AG04450 (cell line): Measurements from ENCODE around the gene MORC2. TPM values are rescaled to one million over a fixed set of nuclear protein-coding genes. Genes with fewer than 3 reads are reported as not detected.

Experiments used
- CTCF ChIA-PET: fragments of 300-600, 350-600 bp; formaldehyde crosslinking; extraction: SDS; loops from one replicate; lab custom pipeline; 2022; ENCODE audit warnings: antibody characterized with exemption, inconsistent platforms; lab: Charles Lee
- POLR2A ChIA-PET: fragments of 350-600 bp; formaldehyde crosslinking; extraction: SDS; loops from one replicate; lab custom pipeline; 2021; ENCODE audit warnings: antibody characterized with exemption, inconsistent platforms; lab: Yijun Ruan, JAX
- DNase-seq: peaks from one replicate; pipeline ENCODE4 v3.0.0-alpha.2; 2011; ENCODE audit warnings: low read depth, low spot score
- H3K27ac ChIP-seq: one replicate; pipeline ENCODE4 v1.5.1; 2012; ENCODE audit warnings: low read depth, low read length, control low read depth
- H3K27me3 ChIP-seq: one replicate; pipeline ENCODE4 v1.6.0; 2012; ENCODE audit warnings: low read length; ENCODE audit not compliant: control insufficient read depth, insufficient read depth
- H3K4me3 ChIP-seq: 2 replicates; pipeline ENCODE4 v1.5.1; 2011; ENCODE audit warnings: mild to moderate bottlenecking, low read depth, low read length, control low read depth
- H3K9me3 ChIP-seq: 2 replicates; pipeline ENCODE4 v1.5.1; 2012; ENCODE audit warnings: low read length; ENCODE audit not compliant: control insufficient read depth, insufficient read depth
- polyA plus RNA-seq: library from polyadenylated mRNA; depleted of rRNA; stranded (reverse); fragments of >200 nt; gene quantifications from 2 replicates; pipeline ENCODE4 v1.2.3, GENCODE V29; 2011
- TF ChIP-seq, protein P1 (sequence below): IDR thresholded peaks from 2 replicates; pipeline ENCODE4 v1.5.1; 2011; ENCODE audit warnings: low read depth, low read length, control low read depth, inconsistent platforms

Gene MORC2
- polyA plus RNA-seq, 1 experiment: 16.3 TPM

DNA sequence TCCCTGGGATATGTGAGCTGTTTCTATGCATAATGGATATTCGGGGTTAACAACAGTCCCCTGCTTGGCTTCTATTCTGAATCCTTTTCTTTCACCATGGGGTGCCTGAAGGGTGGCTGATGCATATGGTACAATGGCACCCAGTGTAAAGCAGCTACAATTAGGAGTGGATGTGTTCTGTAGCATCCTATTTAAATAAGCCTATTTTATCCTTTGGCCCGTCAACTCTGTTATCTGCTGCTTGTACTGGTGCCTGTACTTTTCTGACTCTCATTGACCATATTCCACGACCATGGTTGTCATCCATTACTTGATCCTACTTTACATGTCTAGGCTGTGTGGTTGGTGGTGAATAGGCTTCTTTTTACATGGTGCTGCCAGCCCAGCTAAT lies 1.8 kb upstream of the MORC2 start:
- Histone ChIP-seq H3K27ac (no peak overlapping the region), H3K4me3 (peak overlapping the region; percentile 73), H3K27me3 (no peaks in the 10 kb centered on the region), H3K9me3 (peaks cover 15% of the 10 kb centered on the region)
- DNase-seq: no peak
- ChIA-PET POLR2A (interaction anchor here (1.0 to 3.4 kb wide), 2 partner anchors 87 to 113 kb away, joined by 3 to 94 read pairs; partner anchors contain the start of gene SMTN), CTCF (interaction anchor here (5.8 kb wide), 1 partner anchor 113 kb away, joined by 61 read pairs; the partner anchor contains the start of gene SMTN)
- TF ChIP-seq, protein P1, sequence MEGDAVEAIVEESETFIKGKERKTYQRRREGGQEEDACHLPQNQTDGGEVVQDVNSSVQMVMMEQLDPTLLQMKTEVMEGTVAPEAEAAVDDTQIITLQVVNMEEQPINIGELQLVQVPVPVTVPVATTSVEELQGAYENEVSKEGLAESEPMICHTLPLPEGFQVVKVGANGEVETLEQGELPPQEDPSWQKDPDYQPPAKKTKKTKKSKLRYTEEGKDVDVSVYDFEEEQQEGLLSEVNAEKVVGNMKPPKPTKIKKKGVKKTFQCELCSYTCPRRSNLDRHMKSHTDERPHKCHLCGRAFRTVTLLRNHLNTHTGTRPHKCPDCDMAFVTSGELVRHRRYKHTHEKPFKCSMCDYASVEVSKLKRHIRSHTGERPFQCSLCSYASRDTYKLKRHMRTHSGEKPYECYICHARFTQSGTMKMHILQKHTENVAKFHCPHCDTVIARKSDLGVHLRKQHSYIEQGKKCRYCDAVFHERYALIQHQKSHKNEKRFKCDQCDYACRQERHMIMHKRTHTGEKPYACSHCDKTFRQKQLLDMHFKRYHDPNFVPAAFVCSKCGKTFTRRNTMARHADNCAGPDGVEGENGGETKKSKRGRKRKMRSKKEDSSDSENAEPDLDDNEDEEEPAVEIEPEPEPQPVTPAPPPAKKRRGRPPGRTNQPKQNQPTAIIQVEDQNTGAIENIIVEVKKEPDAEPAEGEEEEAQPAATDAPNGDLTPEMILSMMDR: no peak

DNA sequence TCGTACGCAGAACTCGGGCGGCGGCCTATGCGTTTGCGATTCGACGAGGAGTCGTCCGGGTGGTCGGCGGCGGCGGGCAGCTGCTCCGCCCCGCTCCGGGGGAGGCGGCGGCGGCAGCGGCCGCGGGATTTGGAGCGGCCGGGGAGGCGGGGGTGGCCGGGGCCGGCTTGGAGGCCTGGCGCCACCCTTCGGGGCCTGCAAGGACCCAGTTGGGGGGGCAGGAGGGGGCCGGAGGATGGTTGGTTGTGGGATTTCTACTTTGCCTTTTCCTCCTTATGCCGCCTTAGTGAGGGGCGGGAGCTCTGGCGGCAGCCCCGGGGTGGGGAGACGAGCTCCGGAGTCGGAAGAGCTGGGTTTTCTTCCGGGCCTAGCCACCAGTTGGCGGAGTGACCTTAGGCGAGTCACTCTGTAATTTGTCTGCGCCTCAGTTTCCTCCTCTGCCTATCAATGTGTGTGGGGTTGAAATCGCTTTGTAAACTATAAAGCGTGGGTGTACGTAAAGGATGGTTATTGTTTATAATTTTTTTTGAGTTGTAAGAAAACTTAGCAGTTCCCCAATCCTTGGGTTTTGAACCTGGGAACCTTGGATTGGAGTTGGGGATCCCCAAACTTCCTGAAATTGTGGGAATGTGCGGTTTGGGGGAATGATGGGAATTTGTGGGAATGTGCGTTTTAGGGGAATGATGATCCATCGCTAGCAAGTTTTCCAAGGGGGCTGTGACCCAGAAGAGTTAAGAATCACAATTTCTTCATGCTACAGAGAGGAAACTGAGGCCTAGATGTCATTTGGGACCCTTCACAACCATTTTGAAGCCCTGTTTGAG lies 1.2 kb upstream of the MORC2 start:
- H3K9me3 ChIP-seq: peaks cover 15% of the 10 kb centered on the region
- POLR2A ChIA-PET: interaction anchor here (1.0 to 3.4 kb wide), 12 partner anchors 9 to 138 kb away, joined by 3 to 94 read pairs (median 6); partner anchors contain the start of genes SELENOM and SMTN
- no peaks in the 10 kb centered on the region for H3K27me3 ChIP-seq
- DNase-seq: no peak
- CTCF ChIA-PET: interaction anchor here (0.9 to 5.8 kb wide), 3 partner anchors 10 to 114 kb away, joined by 3 to 61 read pairs (median 3); partner anchors contain the start of gene SMTN
- TF ChIP-seq, protein P1: 0 out of 2 replicates have a peak, but pooled peaks have one; percentile 15
- H3K4me3 ChIP-seq: peak overlapping the region; percentile 73
- no peak overlapping the region for H3K27ac ChIP-seq

DNA sequence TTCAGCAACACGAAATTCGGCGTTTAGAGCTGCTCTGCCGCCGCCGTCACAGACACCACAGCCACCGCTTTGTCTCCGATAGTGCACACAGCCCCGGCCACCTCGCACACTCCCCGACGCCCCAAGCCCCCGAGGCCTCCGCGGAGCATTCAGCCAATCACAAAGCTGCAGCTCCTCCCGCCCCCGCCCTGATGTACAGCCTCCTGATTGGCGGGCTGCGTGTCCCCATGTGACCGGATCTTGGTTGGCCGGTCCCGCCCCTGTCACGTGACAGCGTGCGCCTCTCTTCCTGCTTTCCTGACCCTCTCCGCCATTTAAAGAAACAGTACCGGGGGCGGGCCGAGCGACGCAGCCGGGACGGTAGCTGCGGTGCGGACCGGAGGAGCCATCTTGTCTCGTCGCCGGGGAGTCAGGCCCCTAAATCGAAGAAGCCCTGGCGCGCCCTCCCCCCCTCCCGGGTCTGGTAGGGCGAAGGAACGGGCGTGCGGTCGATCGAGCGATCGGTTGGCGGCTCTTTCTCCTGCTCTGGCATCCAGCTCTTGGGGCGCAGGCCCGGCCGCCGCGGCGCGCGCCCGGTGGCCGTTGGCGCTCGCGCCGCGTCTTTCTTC lies 454 bp upstream of the MORC2 start, which contains the start of gene TUG1:
Gene TUG1, plus strand, starts transcription at position 342 of the 608 bp plus-strand sequence.
- Histone ChIP-seq H3K4me3 (peak within 1 kb of the TSS; percentile 73), H3K27me3 (no peaks in the 10 kb centered on the region), H3K9me3 (peaks cover 15% of the 10 kb centered on the region), H3K27ac (peak within 1 kb of the TSS; percentile 93)
- DNase-seq: peak; percentile 95
- ChIA-PET POLR2A (interaction anchor here (1.0 to 3.4 kb wide), 11 partner anchors 10 to 139 kb away, joined by 3 to 94 read pairs (median 6); partner anchors contain the start of genes SELENOM and SMTN), CTCF (interaction anchor here (0.9 to 5.8 kb wide), 6 partner anchors 10 to 138 kb away, joined by 3 to 61 read pairs (median 4); partner anchors contain the start of genes SELENOM and SMTN)
- TF ChIP-seq, protein P1: no peak

DNA sequence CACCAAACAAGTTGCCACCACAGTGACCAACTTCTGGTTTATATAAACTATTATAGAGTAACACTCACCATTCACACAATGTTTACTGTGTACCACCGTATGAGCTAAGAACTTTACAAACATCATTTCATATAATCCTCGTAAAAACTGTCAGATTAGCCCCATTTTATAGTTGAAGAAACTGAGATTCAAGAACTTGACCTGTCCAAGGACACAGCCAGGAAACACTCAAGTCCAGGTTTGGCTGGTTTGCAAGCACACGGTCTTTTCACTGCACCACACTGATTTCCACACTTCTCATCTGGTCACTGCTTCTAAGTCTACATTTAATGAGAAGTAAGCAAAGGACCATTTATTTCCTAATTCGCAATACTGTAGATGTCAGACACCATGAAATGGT lies 3.7 kb downstream of the MORC2 start:
- Histone ChIP-seq H3K27ac (no peak overlapping the region), H3K27me3 (no peaks in the 10 kb centered on the region), H3K4me3 (no peak overlapping the region), H3K9me3 (peaks cover 6% of the 10 kb centered on the region)
- POLR2A ChIA-PET: no interaction called here
- CTCF ChIA-PET: interaction anchor here (1.2 to 5.8 kb wide), 3 partner anchors 119 to 143 kb away, joined by 4 to 61 read pairs (median 5); partner anchors contain the start of genes SELENOM and SMTN
- no peak for DNase-seq
- TF ChIP-seq, protein P1: no peak
